Caco-2 (cell line): ENCODE measurements around the gene CDC6. TPM values are rescaled to one million over a fixed set of nuclear protein-coding genes. Genes with fewer than 3 reads are reported as not detected.

Experiments
- BruUV-seq: library from RNA; stranded (reverse); fragments of 400-500 nt; replicated peaks from 2 replicates; lab custom pipeline; 2021; lab: Mats Ljungman, UMichigan
- CTCF ChIA-PET: fragments of 300-600 bp; sonication (Branson Sonifier 250); formaldehyde crosslinking; loops from one replicate; lab custom pipeline; 2022; ENCODE audit warnings: antibody characterized with exemption; lab: Charles Lee
- POLR2A ChIA-PET: fragments of 300-600 bp; sonication (Branson Sonifier 250); formaldehyde crosslinking; loops from one replicate; lab custom pipeline; 2022; ENCODE audit warnings: antibody characterized with exemption; lab: Charles Lee
- DNase-seq, 2 experiments: peaks; one replicate each; pipeline versions ENCODE4 v3.0.0 to v3.0.0-alpha.2; 2020 to 2022
- H3K27me3 ChIP-seq: replicated peaks from 2 replicates; pipeline ENCODE4 v1.6.0; 2011; ENCODE audit warnings: low read length; ENCODE audit not compliant: control insufficient read depth, insufficient read depth
- H3K36me3 ChIP-seq: 2 replicates; pipeline ENCODE4 v1.5.1; 2011; ENCODE audit warnings: low read length; ENCODE audit not compliant: control insufficient read depth, insufficient read depth
- H3K4me1 ChIP-seq: fragments of 250-450 bp; sonication (Bioruptor Pico); 2 replicates; pipeline ENCODE4 v1.5.1; 2020; ENCODE audit warnings: mild to moderate bottlenecking
- H3K4me3 ChIP-seq: 2 replicates; pipeline ENCODE4 v1.5.1; 2011; ENCODE audit warnings: low read depth, mild to moderate bottlenecking, control low read depth, low read length
- H3K9me3 ChIP-seq: fragments of 250-450 bp; sonication (Bioruptor Pico); 2 replicates; pipeline ENCODE4 v1.5.1; 2020; ENCODE audit warnings: mild to moderate bottlenecking, moderate library complexity
- H3K27ac Mint-ChIP-seq: one replicate; pipeline ENCODE4 v1.8.0; 2022; ENCODE audit warnings: mixed read lengths; ENCODE audit not compliant: unreplicated experiment
- H3K27me3 Mint-ChIP-seq: one replicate; pipeline ENCODE4 v1.8.0; 2022; ENCODE audit warnings: mixed read lengths; ENCODE audit not compliant: insufficient read depth, unreplicated experiment
- H3K36me3 Mint-ChIP-seq: one replicate; pipeline ENCODE4 v1.8.0; 2022; ENCODE audit warnings: mild to moderate bottlenecking, mixed read lengths; ENCODE audit not compliant: insufficient read depth, unreplicated experiment
- H3K4me1 Mint-ChIP-seq: one replicate; pipeline ENCODE4 v1.8.0; 2022; ENCODE audit warnings: low read depth, mixed read lengths; ENCODE audit not compliant: unreplicated experiment
- H3K4me3 Mint-ChIP-seq: one replicate; pipeline ENCODE4 v1.8.0; 2022; ENCODE audit warnings: mild to moderate bottlenecking, moderate library complexity, mixed read lengths; ENCODE audit not compliant: unreplicated experiment
- H3K9me3 Mint-ChIP-seq: one replicate; pipeline ENCODE4 v1.8.0; 2022; ENCODE audit warnings: mixed read lengths; ENCODE audit not compliant: unreplicated experiment
- CTCF ChIP-seq, 2 experiments: fragments of 200-600 bp in 1 of 2; IDR thresholded peaks; 1 replicate in 1 of 2; 2 replicates in 1 of 2; pipeline versions ENCODE4 v1.5.1 to v1.8.0; 2011 to 2022; ENCODE audit warnings: antibody characterized with exemption in 1 of 2, control low read depth in 1 of 2, inconsistent platforms in 1 of 2, low read depth in 1 of 2, low read length in 1 of 2, mild to moderate bottlenecking in 1 of 2, moderate library complexity in 1 of 2; ENCODE audit not compliant: insufficient read depth in 1 of 2, severe bottlenecking in 1 of 2, unreplicated experiment in 1 of 2
- intact Hi-C: fragments of 100-400 bp; cut with micrococcal nuclease; formaldehyde crosslinking; loops from one replicate; pipeline ENCODE4 v1.10.0; 2022; ENCODE audit not compliant: unreplicated experiment
- total RNA-seq: library from RNA; stranded (reverse); gene quantifications from 2 replicates; pipeline ENCODE4 v1.2.3, GENCODE V29; 2022

CDC6 gene
- total RNA-seq, 1 experiment from 2014 or later: 96.4 TPM

GRCh38 chr17:40311575-40311974 lies 23.9 kb downstream of the CDC6 start:
- H3K4me1 Mint-ChIP-seq: peaks cover 10% of the 10 kb centered on the region
- no peaks in the 10 kb centered on the region for H3K9me3 Mint-ChIP-seq
- peaks cover 42% of the 10 kb centered on the region for H3K4me1 ChIP-seq
- peaks cover 14% of the 10 kb centered on the region for H3K36me3 Mint-ChIP-seq
- H3K27ac Mint-ChIP-seq: no peak overlapping the region
- ChIA-PET POLR2A (interaction anchor here (1.1 kb wide), 1 partner anchor 23 kb away, joined by 4 read pairs; no protein-coding TSS in a partner anchor), CTCF (interaction anchor here (0.6 kb wide), 1 partner anchor 29 kb away, joined by 4 read pairs; no protein-coding TSS in a partner anchor)
- intact Hi-C loops: no loop called here
- H3K36me3 ChIP-seq: no peaks in the 10 kb centered on the region
- DNase-seq: no peak
- no peaks in the 10 kb centered on the region for H3K9me3 ChIP-seq
- BruUV-seq: no TSS peak
- no peak for TF ChIP-seq CTCF (IDR thresholded peaks at IDR 0.05; ENCODE audit: insufficient read depth in 1 of 2, low read depth in 1 of 2, low read length in 1 of 2, severe bottlenecking in 1 of 2, unreplicated experiment in 1 of 2)
- no peaks in the 10 kb centered on the region for H3K27me3 ChIP-seq
- no peak overlapping the region for H3K4me3 ChIP-seq
- no peak overlapping the region for H3K4me3 Mint-ChIP-seq
- no peaks in the 10 kb centered on the region for H3K27me3 Mint-ChIP-seq

- Mint-ChIP-seq H3K27ac (no peak overlapping the region), H3K27me3 (no peaks in the 10 kb centered on the region), H3K4me1 (peaks cover 10% of the 10 kb centered on the region), H3K9me3 (no peaks in the 10 kb centered on the region), H3K36me3 (peaks cover 14% of the 10 kb centered on the region), H3K4me3 (no peak overlapping the region)
- Histone ChIP-seq H3K9me3 (no peaks in the 10 kb centered on the region), H3K36me3 (no peaks in the 10 kb centered on the region), H3K27me3 (no peaks in the 10 kb centered on the region), H3K4me3 (no peak overlapping the region), H3K4me1 (peaks cover 41% of the 10 kb centered on the region)
- CTCF ChIA-PET: interaction anchor here (0.5 to 0.6 kb wide), 2 partner anchors 29 to 135 kb away, joined by 4 to 6 read pairs; partner anchors contain the start of gene RAPGEFL1
- no TSS peak for BruUV-seq
- no peak for TF ChIP-seq CTCF (IDR thresholded peaks at IDR 0.05; ENCODE audit: insufficient read depth in 1 of 2, low read depth in 1 of 2, low read length in 1 of 2, severe bottlenecking in 1 of 2, unreplicated experiment in 1 of 2)
- intact Hi-C loops: no loop called here
- POLR2A ChIA-PET: interaction anchor here (1.0 to 1.1 kb wide), 2 partner anchors 24 to 34 kb away, joined by 3 to 4 read pairs; no protein-coding TSS in a partner anchor
- no peak for DNase-seq
These were observed 24.6 kb downstream of the CDC6 start for GRCh38 chr17:40312131-40312731.

- H3K4me1 Mint-ChIP-seq: peaks cover 19% of the 10 kb centered on the region
- no peak for TF ChIP-seq CTCF (IDR thresholded peaks at IDR 0.05; ENCODE audit: insufficient read depth in 1 of 2, low read depth in 1 of 2, low read length in 1 of 2, severe bottlenecking in 1 of 2, unreplicated experiment in 1 of 2)
- Histone ChIP-seq H3K4me1 (peaks cover 34% of the 10 kb centered on the region), H3K27me3 (no peaks in the 10 kb centered on the region), H3K4me3 (no peak overlapping the region), H3K9me3 (no peaks in the 10 kb centered on the region), H3K36me3 (no peaks in the 10 kb centered on the region)
- H3K27ac Mint-ChIP-seq: no peak overlapping the region
- intact Hi-C loops: no loop called here
- H3K36me3 Mint-ChIP-seq: peaks cover 14% of the 10 kb centered on the region
- H3K27me3 Mint-ChIP-seq: no peaks in the 10 kb centered on the region
- no peak overlapping the region for H3K4me3 Mint-ChIP-seq
- no peaks in the 10 kb centered on the region for H3K9me3 Mint-ChIP-seq
- CTCF ChIA-PET: interaction anchor here (0.5 kb wide), 1 partner anchor 136 kb away, joined by 6 read pairs; the partner anchor contains the start of gene RAPGEFL1
- DNase-seq: no peak
- BruUV-seq: no TSS peak
- POLR2A ChIA-PET: interaction anchor here (1.0 kb wide), 1 partner anchor 33 kb away, joined by 3 read pairs; no protein-coding TSS in a partner anchor
These were observed 25.4 kb downstream of the CDC6 start for GRCh38 chr17:40312893-40313667.
